ENCODE measurements around the gene ZNF207.
A peak's percentile ranks its signal among the peaks of the same experiment; 100 is the strongest.
"Not testable (repeated sequence)": the region's sequence is repeated elsewhere in the genome, so short reads cannot be mapped to it uniquely, and the experiment has no call there.

The ZNF207 gene

DNA sequence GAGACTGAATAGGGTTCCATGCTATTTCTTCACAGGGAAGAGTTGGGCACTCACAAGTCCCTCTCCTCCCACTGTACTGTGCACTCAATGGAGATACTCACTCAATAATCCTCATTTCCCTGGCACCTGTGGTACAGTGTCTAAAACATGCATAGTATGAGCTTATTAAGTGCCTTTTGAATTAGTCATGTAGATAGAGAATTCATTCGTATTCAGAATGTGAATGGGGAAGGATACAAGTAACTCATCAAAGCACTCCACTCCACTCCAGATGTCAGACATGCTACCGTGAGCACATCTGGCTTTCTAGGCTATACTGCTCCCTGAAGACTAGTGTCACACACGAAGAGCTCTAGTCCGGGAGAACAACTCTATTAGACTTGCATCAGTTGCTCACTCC, 14.3 kb upstream of the ZNF207 start:
- no peak for DNase-seq

DNA sequence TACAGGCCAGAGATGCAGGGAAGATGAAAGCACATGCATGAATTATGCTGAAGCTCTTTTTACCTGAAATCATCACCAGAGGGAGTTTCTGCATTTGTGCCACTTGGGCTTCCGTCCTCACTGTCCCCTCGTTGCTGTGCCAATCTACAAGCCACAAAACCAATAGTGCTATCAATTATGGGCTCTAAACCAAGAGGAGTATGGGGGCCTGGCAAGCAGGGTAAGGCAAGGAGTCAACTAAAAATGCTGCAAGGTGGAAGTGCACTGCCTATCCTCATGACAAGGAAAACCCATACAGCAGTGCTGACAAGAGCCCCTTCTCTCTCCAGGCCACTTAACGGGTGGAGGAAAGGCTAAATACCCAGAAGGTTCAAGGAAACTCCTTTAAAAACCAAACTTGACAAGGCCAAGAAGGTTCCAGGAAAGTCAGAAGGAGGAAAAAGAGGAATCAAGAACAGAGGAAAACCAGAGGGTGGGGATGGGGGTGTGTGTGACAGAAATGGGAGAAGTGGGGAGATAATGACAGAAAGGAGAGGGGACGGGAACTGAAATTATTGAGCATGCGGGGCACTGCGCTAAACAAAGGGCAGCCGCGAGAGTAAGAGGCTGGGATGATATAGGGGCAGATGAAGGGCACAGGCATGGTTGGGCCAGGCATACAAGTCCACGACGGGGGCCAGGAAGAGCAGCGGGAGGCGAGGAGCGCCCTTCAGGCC, 8.7 kb upstream of the ZNF207 start:
- DNase-seq: peak; percentile 41

DNA sequence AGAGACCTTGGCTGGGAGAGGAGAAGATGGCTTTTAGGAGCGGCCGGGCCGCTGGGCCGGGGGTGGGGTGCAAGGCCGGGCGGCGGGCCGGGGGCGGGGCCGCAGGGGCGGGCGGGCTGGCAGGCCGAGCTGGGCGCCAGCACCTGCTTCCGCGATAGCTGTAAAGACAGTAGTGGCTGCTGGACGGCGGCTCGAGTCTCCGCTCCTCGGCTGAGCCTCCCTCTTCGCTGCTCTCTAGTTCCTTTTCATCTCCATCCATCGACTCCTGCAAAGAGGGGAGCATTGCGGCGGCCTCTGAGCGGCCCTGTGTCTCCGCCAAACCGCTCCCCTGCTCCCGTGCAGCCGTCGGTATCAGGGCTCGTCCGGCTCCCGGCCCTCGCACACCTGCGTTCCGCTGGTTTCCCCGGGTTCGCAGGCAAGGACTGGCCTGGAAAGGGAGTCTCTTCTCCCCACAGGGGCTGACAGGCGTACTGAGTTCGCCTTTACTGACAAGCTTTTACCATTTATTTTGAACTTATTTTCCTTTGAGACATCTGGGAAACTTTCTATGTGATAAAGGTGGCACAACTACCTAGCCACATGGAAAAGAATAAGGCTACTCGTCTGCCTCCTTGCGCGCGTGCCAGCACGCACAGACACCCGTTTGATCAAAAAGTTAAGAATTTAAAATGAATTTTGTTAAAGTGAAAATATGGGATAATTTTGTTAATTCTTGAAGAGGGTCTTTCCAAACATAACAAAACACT, 7.9 kb upstream of the ZNF207 start, which contains the start of gene C17orf75:
Gene C17orf75, minus strand, starts transcription at position 317 of the 746 bp plus-strand sequence. Its CDS starts 34 bp downstream, at position 283.
- DNase-seq: peak; percentile 74

DNA sequence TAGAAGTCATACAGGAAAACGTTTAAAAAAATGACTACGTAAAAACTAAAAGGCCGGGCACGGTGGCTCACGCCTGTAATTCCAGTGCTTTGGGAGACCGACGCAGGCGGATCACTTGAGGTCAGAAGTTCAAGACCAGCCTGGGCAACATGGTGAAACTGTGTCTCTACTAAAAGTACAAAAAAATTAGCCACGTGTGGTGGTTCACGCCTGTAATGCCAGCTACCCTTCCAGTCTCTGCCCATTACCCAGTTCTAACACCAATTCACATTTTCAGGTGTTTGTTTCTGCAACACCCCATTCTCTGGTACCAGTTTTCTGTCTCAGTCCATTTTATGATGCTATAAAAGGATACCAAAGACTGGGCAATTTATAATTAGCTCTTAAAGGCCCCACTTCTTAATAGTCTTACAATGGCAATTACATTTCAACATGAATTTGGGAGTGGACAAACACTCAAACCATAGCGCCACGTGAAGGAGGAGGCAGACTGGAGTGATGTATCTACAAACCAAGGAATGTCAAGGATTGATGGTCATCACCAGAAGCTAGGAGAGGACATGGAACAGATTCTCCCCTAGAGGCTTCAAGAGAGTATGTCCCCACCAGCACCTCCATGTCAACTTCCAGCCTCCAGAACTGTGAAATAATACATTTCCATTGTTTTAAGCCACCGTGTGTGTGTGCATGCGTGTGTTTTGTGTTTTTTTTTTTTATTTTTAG, 7.2 kb upstream of the ZNF207 start:
- no peak for DNase-seq

DNA sequence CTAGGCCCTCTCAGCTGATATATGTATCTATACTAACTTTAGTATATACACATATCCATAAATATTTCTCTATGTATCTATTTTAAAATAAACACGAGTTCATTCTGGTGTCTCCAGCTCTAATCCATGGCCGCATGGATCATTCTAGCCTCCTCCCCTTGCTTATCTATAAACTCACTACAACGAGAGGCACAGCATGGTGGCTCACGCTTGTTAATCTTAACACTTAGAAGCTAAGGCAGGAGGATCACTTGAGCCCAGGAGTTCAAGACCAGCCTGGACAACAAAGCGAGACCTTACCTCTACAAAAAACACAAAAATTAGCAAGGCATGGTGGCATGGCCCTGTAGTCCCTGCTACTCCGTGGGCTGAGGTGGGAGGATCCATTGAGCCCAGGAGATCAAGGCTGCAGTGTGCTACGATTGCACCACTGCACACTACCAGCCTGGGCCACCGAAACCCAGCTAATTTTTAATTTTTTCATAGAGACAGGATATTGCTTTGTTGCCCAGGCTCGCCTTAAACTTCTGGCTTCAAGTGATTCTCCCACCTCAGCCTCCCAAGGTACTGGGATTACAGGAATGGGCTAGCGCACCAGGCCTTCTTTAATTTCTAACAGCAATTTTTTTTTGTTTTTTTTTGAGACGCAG, 3.9 kb upstream of the ZNF207 start:
- DNase-seq: no peak

DNA sequence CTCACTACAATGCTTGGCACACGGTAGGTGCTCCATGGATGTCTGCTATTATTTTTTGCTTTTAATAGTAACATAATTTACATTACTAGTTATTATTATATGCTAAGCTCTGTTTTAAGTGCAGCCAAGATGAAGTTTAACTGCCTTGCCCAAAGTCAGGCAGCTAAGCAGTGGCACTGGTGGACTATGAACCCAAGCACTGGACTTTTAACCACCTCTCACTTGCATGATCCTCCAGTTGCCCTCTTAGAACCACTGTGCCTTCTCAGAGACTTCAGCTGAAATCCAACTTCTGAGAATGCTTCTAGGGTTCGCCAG, 1.5 kb upstream of the ZNF207 start:
- no peak for DNase-seq

DNA sequence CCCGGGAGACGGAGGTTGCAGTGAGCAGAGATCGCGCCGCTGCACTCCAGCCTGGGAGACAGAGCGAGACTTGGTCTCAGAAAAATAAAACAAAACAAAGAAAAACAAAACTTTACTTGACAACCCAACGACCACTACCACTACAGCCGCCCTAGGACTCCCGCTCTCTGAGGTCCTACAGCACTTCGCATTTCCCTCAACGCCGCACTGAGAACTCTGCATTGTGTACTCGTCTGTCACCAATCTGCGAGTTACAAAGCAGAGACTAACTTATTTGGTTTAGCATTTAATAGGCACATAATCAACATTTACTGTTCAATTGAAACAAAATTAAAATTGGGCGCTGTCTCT, 479 bp upstream of the ZNF207 start:
- DNase-seq: no peak

DNA sequence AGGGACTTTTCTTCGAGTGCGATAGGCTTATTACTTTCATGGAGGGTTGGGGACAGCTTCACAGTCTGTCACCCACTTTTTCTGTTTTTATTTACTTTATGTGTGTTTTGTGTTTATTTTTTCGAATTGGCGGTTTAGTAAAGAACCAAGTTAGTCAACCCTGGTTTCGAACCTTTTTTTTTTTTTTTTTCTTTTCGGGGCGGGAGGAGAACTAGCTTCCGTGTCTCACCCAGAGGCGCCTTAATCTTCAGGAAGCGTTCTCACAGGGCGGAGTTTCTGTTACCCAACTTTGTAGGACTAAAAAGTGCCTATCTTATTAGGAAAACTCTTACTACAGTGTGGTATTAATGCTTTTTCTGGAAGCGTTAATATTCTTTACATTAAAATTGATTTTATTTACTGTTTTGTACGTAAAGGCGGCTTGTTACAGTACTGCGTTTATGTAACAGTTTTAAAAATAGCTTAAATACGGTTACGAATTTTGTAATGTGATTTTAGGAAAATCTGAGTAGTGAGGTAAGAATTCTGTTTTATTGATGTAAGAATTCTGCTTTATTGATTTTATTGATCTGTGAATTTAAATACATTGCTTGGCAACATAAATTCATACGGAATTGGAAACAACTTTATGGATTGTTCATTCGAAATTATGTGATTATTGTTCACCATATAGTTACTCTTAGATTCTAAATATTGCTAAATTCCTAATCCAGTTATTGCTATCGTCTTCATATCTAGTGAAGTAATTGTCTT, 885 bp downstream of the ZNF207 start:
- DNase-seq: no peak

DNA sequence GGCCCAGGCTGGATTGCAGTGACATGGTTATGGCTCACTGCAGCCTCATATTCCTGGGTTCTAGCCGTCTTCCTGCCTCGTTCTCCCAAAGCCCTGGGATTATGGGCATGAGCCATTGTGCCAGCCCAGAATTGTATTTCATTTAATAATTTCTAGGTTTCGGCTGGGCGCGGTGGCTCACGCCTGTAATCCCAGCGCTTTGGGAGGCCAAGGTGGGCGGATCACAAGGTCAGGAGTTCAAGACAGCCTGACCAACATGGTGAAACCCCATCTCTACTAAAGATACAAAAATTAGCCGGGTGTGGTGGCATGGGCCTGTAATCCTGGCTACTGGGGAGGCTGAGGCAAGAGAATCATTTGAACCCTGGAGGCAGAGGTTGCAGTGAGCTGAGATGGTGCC, 2.8 kb downstream of the ZNF207 start:
- not testable (repeated sequence) for DNase-seq

DNA sequence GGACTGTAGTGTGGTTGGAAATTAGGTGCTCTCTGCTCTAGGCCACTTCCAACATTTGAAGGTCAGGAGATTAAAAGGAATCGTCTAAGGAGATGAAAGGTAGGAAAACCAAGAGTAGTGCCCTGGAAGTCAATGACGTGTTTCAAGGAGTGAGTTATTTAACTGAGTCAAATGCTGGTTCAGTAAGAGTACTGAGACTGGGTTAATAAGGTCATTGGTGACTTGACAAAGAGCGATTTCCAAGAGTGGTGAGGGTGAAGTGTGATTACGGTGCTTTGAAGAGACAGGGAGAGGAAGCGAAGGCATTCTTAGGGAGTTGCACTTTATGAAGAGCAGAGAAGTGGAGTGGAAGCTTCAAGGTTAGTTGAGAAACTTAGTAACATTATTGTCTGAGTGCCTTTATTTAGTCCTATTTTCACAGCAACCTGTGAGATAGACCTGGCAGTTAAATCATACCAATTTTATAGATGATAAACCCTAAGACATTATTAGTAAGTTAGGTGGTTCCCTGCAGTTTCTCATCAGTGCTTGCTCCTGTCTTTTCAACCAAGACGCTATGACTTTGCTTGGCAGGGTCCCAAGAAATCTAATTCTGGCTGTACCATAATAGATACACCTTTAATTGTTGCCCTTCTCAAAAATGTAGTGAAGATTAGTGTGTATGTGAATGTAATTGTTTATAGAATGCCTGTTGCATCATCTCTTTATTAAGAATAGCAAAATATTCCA, 5.9 kb downstream of the ZNF207 start:
- DNase-seq: no peak

DNA sequence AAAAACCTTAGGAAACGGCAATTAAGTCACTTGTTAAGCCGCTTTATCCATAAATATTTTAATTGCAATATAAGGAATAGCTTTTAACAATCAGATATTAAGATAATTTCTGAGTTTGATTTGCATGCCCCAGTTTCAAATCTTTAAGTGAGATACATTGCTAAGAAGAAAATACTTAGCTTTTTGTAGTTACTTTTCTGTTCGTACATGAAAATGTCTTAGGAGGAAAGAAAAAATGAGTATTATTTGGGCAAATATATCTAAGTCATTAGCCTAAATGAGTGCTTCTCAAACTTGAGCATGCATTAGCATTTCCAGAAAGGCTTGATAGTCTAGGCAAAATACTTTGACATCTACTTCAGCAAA, 6.4 kb downstream of the ZNF207 start:
- no peak for DNase-seq

DNA sequence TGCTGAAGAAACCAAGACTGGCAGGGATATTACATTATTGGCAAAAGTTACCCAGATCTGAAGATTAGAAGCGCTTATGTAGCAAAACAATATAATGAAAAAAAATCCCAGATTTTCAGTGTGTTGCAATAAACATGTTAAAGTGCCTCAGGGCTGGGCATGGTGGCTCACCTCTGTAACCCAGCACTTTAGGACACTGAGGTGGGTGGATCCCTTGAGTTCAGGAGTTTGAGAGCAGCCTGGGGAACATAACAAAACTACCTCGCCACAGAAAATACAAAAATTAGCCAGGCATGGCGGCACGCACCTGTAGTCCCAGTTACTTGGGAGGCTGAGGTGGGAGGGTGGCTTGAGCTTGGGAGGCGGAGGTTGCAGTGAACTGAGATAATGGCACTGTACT, 6.8 kb downstream of the ZNF207 start:
- no peak for DNase-seq

DNA sequence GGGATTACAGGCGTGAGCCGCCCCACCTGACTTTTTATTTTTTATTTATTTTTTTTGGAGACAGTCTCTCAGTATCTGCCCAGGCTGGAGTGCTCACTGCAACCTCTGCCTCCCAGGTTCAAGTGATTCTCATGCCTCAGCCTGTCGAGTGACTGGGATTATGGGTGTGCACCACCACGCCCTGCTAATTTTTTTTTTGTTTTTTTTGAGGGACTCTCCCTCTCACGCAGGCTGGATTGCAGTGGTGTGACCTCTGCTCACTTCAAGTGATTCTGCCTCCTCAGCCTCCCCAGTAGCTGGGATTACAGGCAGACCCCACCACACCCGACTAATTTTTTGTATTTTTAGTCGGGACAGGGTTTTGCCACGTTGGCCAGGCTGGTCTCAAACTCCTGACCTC, 7.7 kb downstream of the ZNF207 start:
- DNase-seq: no peak

DNA sequence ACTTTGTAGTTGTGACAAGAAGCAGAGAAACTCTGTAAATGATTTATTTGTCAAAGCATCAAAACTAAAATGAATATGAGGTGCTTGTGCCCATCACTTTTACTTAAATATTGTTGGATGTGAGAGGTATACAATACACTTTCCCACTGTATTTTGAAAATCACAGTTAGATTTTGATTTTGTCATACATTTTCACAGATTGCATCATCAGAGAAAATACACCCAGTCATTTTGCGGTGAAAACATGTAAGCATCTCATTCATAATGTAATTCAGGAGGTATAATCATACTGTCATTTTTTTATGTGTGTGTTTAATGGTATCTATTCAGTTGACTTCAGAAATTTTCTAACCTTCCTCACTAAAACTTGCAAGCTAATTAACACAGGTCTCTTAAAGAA, 11.3 kb downstream of the ZNF207 start:
- no peak for DNase-seq

DNA sequence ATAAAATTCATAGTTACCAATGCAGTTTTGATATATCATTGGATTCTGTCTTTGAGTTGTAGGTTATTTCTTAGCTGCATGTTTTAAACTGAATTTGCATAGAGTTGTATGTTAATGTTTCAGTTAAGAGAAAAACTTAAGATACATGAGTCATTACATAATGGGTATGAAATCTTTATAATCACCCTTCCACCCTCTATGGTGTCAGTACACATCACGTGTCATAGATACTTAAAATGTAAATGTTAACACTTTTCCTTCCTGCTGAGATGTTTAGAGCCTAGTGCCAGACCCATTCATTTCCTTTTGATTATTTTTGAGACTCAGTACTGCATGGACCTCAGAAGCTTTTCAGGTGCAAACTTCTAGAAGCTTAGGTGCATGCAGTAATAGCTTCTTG, 20.5 kb downstream of the ZNF207 start:
- no peak for DNase-seq

DNA sequence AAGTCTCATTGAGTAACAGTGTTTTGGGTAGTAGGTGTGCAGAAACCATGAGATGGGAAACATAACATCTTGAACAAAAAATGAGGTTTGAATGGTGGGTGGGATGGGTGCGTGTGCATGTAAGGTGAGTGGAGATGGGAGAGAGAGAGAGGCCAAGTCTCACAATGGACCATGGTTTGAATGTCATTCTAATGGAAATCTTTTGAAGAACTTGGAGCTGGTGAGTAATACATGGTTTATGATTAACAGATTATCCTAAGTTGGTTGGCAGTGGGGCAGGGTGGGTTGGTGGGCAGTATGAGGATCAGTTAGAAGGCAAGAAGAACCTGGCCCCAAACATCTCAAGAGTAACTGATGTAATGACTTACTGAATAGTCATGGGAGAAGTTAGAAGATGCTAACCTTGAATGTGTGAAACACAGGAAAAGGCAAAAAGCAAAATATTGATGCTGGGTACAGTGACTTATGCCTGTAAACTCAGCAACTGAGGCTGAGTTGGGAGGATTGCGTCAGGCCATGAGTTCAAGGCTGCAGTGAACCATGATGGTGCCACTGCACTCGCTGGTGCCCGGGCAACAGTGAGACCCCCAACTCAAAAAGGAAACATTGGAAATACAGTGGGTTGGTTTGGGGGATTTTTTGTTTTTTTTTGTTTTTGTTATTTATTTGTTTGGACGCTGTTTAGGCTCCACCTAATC, 32.7 kb downstream of the ZNF207 start:
- DNase-seq: no peak

DNA sequence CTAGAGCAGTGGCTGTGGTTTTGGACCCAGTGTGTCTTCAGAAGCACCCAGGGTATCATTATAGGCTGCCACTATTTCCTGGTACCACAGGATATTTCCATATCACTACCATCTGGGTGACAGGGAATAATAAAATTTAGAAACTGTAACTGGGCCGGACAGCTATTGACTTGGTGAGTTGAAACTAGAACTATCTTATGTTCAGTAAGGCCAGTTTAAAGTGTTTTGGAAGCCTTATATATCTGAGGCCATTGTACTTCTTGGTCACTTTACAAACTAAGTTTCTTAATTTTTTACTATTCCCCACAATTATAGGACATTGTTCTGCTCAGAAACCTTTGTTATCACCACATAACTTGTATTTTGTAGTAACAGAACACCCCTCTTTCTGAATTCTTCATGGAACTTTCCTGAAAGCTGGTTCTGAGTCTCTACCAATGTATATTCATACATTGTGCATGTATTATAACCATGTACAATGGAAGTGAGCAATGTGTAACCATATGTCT, 34.0 kb downstream of the ZNF207 start:
- DNase-seq: no peak

DNA sequence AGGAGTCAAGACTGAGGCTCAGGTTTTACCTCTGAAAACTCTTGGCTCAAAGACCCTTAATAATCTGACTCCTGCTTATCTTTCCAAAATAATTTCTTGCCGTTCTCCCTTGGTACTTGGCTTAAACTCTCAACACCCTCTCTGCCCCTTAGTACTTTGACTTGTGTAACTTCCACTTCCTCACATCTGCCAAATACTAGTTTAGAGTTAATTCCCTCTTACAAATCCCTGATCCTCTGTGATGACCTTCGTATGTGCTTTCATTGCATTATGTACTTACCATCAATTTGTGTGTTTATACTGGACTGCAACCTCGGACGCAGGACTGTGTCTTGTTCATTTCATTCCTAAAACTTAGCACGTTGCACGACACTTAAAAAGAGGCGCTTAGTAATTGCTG, 35.2 kb downstream of the ZNF207 start:
- DNase-seq: no peak

DNA sequence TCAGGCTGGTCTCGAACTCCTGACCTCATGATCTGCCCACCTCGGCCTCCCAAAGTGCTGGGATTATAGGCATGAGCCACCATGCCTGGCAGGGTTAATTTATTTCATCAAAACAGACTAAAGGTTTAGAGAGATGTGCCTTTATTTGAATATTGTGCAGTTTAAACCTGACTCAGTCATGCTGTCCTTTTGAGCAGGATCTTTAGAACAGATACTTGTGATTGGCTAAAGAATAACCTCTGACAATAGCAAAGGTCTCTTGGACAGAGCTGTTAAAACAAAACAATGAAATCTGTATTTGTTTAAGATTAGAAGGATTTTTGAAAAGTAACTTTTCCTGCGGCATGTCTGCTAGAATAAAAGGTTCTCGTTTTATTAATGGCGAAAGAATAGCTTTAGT, 36.0 kb downstream of the ZNF207 start:
- no peak for DNase-seq

DNA sequence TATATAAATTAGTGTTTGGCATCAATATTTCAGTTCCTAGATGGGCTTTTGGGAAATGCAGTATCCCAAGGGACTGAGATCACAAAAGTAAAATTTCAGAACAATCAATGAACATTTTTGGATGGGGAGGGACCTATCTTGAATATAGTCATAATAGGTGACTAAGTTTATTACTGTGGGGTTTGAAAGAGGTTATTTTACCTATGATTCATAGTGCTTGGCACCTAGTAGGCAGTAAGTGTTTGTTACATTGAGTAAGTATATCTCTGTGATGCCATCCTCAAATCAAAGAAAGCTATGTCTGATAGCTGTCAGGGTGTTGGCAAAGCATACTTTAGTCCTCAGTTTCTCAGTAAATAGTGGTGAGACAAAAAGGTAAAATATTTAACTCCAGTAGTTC, 36.9 kb downstream of the ZNF207 start:
- DNase-seq: no peak

DNA sequence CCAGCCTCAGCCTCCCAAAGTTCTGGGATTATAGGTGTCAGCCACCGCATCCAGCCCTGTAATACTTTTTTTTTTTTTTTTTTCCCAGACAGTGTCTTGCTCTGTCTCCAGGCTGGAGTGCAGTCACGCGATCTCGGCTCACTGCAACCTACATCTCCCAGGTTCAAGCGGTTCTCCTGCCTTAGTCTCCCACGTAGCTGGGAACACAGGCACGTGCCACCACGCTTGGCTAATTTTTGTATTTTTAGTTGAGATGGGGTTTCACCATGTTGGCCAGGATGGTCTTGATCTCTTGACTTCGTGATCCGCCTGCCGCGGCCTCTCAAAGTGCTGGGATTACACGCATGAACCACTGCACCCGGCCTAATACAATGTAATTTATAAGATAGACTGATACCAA, 38.2 kb downstream of the ZNF207 start:
- DNase-seq: not testable (repeated sequence)
